HEK293 (cell line): ENCODE measurements around the gene IRF2BPL.

ENCODE experiments used
- ATF2 ChIP-seq: fragments of 450-650 bp; formaldehyde crosslinking; IDR thresholded peaks from 2 replicates; pipeline ENCODE4 v1.5.1; 2016; ENCODE audit warnings: missing biosample characterization, missing genetic modification characterization, low read depth
- FEZF1 ChIP-seq: fragments of 450-650 bp; formaldehyde crosslinking; IDR thresholded peaks from 2 replicates; pipeline ENCODE4 v1.5.1; 2016; ENCODE audit warnings: missing biosample characterization, missing genetic modification characterization
- GFI1B ChIP-seq: fragments of 450-650 bp; formaldehyde crosslinking; IDR thresholded peaks from 2 replicates; pipeline ENCODE4 v1.5.1; 2016; ENCODE audit warnings: missing biosample characterization, missing genetic modification characterization
- KLF17 ChIP-seq: fragments of 450-650 bp; formaldehyde crosslinking; IDR thresholded peaks from 2 replicates; pipeline ENCODE4 v1.5.1; 2016; ENCODE audit warnings: missing biosample characterization, missing genetic modification characterization
- MEIS1 ChIP-seq: sonication (generic); formaldehyde crosslinking; IDR thresholded peaks from 2 replicates; pipeline ENCODE4 v1.8.1; 2022; ENCODE audit warnings: missing genetic modification reagents, mild to moderate bottlenecking, borderline replicate concordance
- PATZ1 ChIP-seq: fragments of 450-650 bp; formaldehyde crosslinking; IDR thresholded peaks from 2 replicates; pipeline ENCODE4 v1.5.1; 2016; ENCODE audit warnings: missing biosample characterization, missing genetic modification characterization
- SP3 ChIP-seq: fragments of 450-650 bp; formaldehyde crosslinking; IDR thresholded peaks from 2 replicates; pipeline ENCODE4 v1.5.1; 2016; ENCODE audit warnings: missing biosample characterization, missing genetic modification characterization
- TRIM28 ChIP-seq: IDR thresholded peaks from 2 replicates; pipeline ENCODE4 v1.6.1; 2011; ENCODE audit warnings: low read length, control low read depth, borderline replicate concordance
- WT1 ChIP-seq: fragments of 450-650 bp; formaldehyde crosslinking; IDR thresholded peaks from 2 replicates; pipeline ENCODE4 v1.5.1; 2016; ENCODE audit warnings: missing biosample characterization, missing genetic modification characterization
- ZFP3 ChIP-seq: fragments of 450-650 bp; formaldehyde crosslinking; IDR thresholded peaks from 2 replicates; pipeline ENCODE4 v1.5.1; 2016; ENCODE audit warnings: low read depth, missing biosample characterization, missing genetic modification characterization
- ZIC2 ChIP-seq: fragments of 450-650 bp; formaldehyde crosslinking; IDR thresholded peaks from 2 replicates; pipeline ENCODE4 v1.5.1; 2016; ENCODE audit warnings: missing biosample characterization, missing genetic modification characterization
- ZNF10 ChIP-seq: fragments of 450-650 bp; formaldehyde crosslinking; IDR thresholded peaks from 2 replicates; pipeline ENCODE4 v1.5.1; 2017; ENCODE audit warnings: missing biosample characterization, missing genetic modification characterization
- ZNF138 ChIP-seq: fragments of 450-650 bp; formaldehyde crosslinking; IDR thresholded peaks from 2 replicates; pipeline ENCODE4 v1.5.1; 2016; ENCODE audit warnings: missing biosample characterization, missing genetic modification characterization, borderline replicate concordance
- ZNF175 ChIP-seq: fragments of 450-650 bp; formaldehyde crosslinking; IDR thresholded peaks from 2 replicates; pipeline ENCODE4 v1.5.1; 2016; ENCODE audit warnings: missing biosample characterization, missing genetic modification characterization
- ZNF184 ChIP-seq: fragments of 450-650 bp; IDR thresholded peaks from 2 replicates; pipeline ENCODE4 v1.5.1; 2018; ENCODE audit warnings: missing biosample characterization, mild to moderate bottlenecking, missing genetic modification characterization
- ZNF211 ChIP-seq: fragments of 450-650 bp; formaldehyde crosslinking; IDR thresholded peaks from 2 replicates; pipeline ENCODE4 v1.5.1; 2016; ENCODE audit warnings: low read depth, missing biosample characterization, missing genetic modification characterization
- ZNF26 ChIP-seq: fragments of 450-650 bp; formaldehyde crosslinking; IDR thresholded peaks from 2 replicates; pipeline ENCODE4 v1.5.1; 2016; ENCODE audit warnings: missing biosample characterization, missing genetic modification characterization
- ZNF280D ChIP-seq: fragments of 450-650 bp; formaldehyde crosslinking; IDR thresholded peaks from 2 replicates; pipeline ENCODE4 v1.5.1; 2016; ENCODE audit warnings: missing biosample characterization, missing genetic modification characterization
- ZNF292 ChIP-seq: fragments of 450-650 bp; formaldehyde crosslinking; IDR thresholded peaks from 2 replicates; pipeline ENCODE4 v1.5.1; 2016; ENCODE audit warnings: low read depth, missing biosample characterization, missing genetic modification characterization, borderline replicate concordance
- ZNF341 ChIP-seq: fragments of 450-650 bp; formaldehyde crosslinking; IDR thresholded peaks from 2 replicates; pipeline ENCODE4; 2016; ENCODE audit warnings: low read depth, missing biosample characterization, missing genetic modification characterization
- ZNF394 ChIP-seq: fragments of 450-650 bp; formaldehyde crosslinking; IDR thresholded peaks from 2 replicates; pipeline ENCODE4 v1.5.1; 2016; ENCODE audit warnings: missing biosample characterization, missing genetic modification characterization, mild to moderate bottlenecking, moderate library complexity, borderline replicate concordance
- ZNF423 ChIP-seq: fragments of 450-650 bp; formaldehyde crosslinking; IDR thresholded peaks from 2 replicates; pipeline ENCODE4 v1.5.1; 2016; ENCODE audit warnings: missing biosample characterization, missing genetic modification characterization
- ZNF433 ChIP-seq: fragments of 450-650 bp; formaldehyde crosslinking; IDR thresholded peaks from 2 replicates; pipeline ENCODE4 v1.5.1; 2016; ENCODE audit warnings: missing biosample characterization, missing genetic modification characterization, low read depth
- ZNF514 ChIP-seq: fragments of 450-650 bp; formaldehyde crosslinking; IDR thresholded peaks from 2 replicates; pipeline ENCODE4 v1.5.1; 2016; ENCODE audit warnings: missing biosample characterization, missing genetic modification characterization
- ZNF621 ChIP-seq: fragments of 450-650 bp; formaldehyde crosslinking; IDR thresholded peaks from 2 replicates; pipeline ENCODE4 v1.5.1; 2017; ENCODE audit warnings: missing biosample characterization, missing genetic modification characterization
- ZNF624 ChIP-seq: fragments of 450-650 bp; formaldehyde crosslinking; IDR thresholded peaks from 2 replicates; pipeline ENCODE4 v1.5.1; 2017; ENCODE audit warnings: missing biosample characterization, missing genetic modification characterization
- ZNF626 ChIP-seq: fragments of 450-650 bp; sonication (Bioruptor Pico); formaldehyde crosslinking; IDR thresholded peaks from 2 replicates; pipeline ENCODE4 v1.5.1; 2018; ENCODE audit warnings: missing biosample characterization, missing genetic modification characterization, inconsistent platforms
- ZNF660 ChIP-seq: fragments of 450-650 bp; IDR thresholded peaks from 2 replicates; pipeline ENCODE4 v1.5.1; 2018; ENCODE audit warnings: missing biosample characterization, mild to moderate bottlenecking, missing genetic modification characterization
- ZNF677 ChIP-seq: fragments of 450-650 bp; IDR thresholded peaks from 2 replicates; pipeline ENCODE4 v1.5.0; 2018; ENCODE audit warnings: missing biosample characterization, mild to moderate bottlenecking, missing genetic modification characterization, moderate library complexity
- ZNF777 ChIP-seq: fragments of 450-650 bp; formaldehyde crosslinking; IDR thresholded peaks from 2 replicates; pipeline ENCODE4 v1.5.1; 2017; ENCODE audit warnings: missing biosample characterization, missing genetic modification characterization, borderline replicate concordance
- ZNF792 ChIP-seq: fragments of 450-650 bp; formaldehyde crosslinking; IDR thresholded peaks from 2 replicates; pipeline ENCODE4 v1.5.1; 2016; ENCODE audit warnings: missing biosample characterization, missing genetic modification characterization
- ZSCAN30 ChIP-seq: fragments of 450-650 bp; IDR thresholded peaks from 2 replicates; pipeline ENCODE4 v1.5.1; 2018; ENCODE audit warnings: missing biosample characterization, mild to moderate bottlenecking, missing genetic modification characterization, moderate library complexity

The IRF2BPL gene

GRCh38 chr14:77040059-77040740 lies 11.7 kb upstream of the IRF2BPL start (continued):
- TF ChIP-seq ZNF184 (tag by site-specific recombination) (0 out of 2 replicates have a peak, but pooled peaks have one; percentile 47), ZNF292 (tag by site-specific recombination) (no peak), FEZF1 (tag by site-specific recombination) (peak; percentile 73), KLF17 (tag by site-specific recombination) (0 out of 2 replicates have a peak, but pooled peaks have one; percentile 49), ZNF10 (no peak), ZNF175 (tag by site-specific recombination) (no peak), SP3 (tag by site-specific recombination) (peak; percentile 23; the same call in 1 of the 2 replicates), ZNF138 (tag by site-specific recombination) (no peak), ZNF394 (no peak), MEIS1 (CRISPR knock-in tag) (no peak), ZNF423 (tag by site-specific recombination) (no peak), ATF2 (tag by site-specific recombination) (no peak), ZNF777 (tag by site-specific recombination) (no peak), ZNF433 (no peak), ZNF792 (tag by site-specific recombination) (no peak), ZNF621 (tag by site-specific recombination) (no peak), ZFP3 (tag by site-specific recombination) (no peak), ZIC2 (tag by site-specific recombination) (peak; percentile 5; the same call in 1 of the 2 replicates), TRIM28 (peak; percentile 84), PATZ1 (tag by site-specific recombination) (peak; percentile 79; the same call in 1 of the 2 replicates), ZNF624 (tag by site-specific recombination) (no peak), ZNF626 (no peak), ZNF660 (tag by site-specific recombination) (peak; percentile 91), ZNF341 (tag by site-specific recombination) (peak; percentile 94), WT1 (tag by site-specific recombination) (peak; percentile 67), GFI1B (peak; percentile 19; the same call in 1 of the 2 replicates), ZNF211 (no peak), ZNF280D (no peak), ZNF677 (tag by site-specific recombination) (no peak), ZNF26 (no peak), ZNF514 (no peak), ZSCAN30 (tag by site-specific recombination) (0 out of 2 replicates have a peak, but pooled peaks have one; percentile 41)
